ENCODE data around the gene PPFIA4.

PPFIA4 gene

DNA sequence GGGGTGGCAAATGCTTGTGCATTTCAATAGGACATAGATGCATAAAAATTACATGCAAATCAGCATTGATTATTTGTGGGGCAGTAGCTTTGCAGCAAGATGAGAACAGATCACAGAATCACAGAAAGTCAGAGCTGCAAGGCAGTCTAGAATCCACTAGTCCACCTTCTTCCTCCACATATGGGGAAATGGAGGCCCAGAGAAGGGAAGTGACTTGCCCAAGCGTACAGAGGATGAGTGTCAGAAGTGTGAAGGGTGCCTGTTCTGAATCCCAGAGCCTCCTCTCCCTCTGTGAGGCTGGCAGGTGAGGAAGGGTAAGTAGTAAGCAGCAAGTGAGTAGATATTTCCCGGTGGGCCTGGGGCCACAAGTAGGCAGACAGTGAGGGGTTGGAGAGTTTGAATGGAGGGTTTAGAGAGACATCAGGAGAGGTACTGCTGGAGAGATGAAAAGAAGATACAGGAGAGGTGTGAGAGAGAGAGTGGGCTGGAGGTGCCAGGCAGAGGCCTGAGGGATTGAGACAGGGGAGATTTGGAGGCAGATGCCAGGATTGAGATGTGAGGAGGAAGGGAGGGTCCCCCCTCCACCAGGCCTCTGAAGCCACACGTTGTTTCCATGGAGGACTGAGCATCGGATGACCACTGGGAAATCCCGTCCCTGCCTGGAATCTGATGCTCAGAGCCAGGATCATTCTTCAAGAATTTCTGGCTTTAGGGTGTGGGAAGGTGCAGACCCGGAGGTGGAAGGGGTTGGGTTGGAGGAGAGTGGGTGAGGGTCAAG, 64.3 kb downstream of the PPFIA4 start:
- TF ChIP-seq, protein P1, sequence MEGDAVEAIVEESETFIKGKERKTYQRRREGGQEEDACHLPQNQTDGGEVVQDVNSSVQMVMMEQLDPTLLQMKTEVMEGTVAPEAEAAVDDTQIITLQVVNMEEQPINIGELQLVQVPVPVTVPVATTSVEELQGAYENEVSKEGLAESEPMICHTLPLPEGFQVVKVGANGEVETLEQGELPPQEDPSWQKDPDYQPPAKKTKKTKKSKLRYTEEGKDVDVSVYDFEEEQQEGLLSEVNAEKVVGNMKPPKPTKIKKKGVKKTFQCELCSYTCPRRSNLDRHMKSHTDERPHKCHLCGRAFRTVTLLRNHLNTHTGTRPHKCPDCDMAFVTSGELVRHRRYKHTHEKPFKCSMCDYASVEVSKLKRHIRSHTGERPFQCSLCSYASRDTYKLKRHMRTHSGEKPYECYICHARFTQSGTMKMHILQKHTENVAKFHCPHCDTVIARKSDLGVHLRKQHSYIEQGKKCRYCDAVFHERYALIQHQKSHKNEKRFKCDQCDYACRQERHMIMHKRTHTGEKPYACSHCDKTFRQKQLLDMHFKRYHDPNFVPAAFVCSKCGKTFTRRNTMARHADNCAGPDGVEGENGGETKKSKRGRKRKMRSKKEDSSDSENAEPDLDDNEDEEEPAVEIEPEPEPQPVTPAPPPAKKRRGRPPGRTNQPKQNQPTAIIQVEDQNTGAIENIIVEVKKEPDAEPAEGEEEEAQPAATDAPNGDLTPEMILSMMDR (conservative IDR thresholded peaks at IDR 0.05; ENCODE audit: low read depth): no peak
- ChIA-PET CTCF (interaction anchor here (0.6 to 0.9 kb wide), 4 partner anchors 10 to 82 kb away, joined by 3 read pairs; partner anchors contain the start of gene ADORA1), POLR2A (ENCODE audit: low non-redundant PET) (no interaction called here)
- no peak overlapping the region for H3K27ac ChIP-seq
- no peak for DNase-seq (ENCODE audit: low spot score)

DNA sequence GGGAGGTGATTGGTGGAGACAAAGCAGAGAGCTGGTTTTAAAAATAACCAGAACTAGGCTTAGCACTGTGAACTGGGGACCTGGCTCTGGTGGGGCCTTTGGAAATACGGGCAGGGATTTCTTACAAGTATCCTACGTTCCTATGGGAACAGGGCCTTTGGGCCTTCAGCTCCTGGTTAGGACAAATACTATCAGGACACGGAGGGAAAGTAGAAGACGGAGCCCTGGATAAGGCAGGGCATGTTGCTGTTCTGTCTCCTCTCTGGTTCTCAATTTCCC, 64.8 kb downstream of the PPFIA4 start:
- ChIA-PET CTCF (interaction anchor here (0.6 to 0.9 kb wide), 5 partner anchors 10 to 81 kb away, joined by 3 to 4 read pairs (median 3); partner anchors contain the start of gene ADORA1), POLR2A (ENCODE audit: low non-redundant PET) (no interaction called here)
- DNase-seq (ENCODE audit: low spot score): no peak
- TF ChIP-seq, protein P1 (conservative IDR thresholded peaks at IDR 0.05; ENCODE audit: low read depth): no peak
- no peak overlapping the region for H3K27ac ChIP-seq

DNA sequence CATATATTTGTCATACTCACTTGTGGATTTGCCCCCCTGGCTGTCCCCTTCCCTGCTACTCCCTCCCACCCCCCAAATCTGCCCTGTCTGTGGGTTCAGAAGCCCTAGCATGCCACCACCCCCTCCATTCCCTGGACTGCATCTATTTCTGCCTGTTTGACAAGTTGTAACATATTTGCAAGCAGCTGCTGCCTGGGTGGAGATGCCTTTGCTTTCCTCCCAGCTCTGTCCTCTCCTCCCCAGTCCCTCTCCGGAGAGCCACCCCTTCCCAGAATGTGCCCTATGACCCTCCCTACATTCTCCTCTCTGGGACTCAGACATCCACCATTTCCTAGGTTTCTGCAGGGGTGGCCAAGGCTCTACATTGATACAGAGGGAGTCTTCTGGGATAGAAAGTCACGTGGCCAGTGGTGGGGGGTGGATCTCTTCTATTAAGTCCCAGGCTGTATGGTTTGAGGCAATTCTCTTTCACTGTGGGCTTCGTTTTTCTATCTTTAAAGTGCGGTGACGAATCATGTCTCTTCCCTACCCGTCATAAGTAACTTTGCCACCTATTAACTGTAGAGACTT, 65.6 kb downstream of the PPFIA4 start:
- peak; percentile 51 for DNase-seq (ENCODE audit: low spot score)
- CTCF ChIA-PET: interaction anchor here (0.7 to 0.9 kb wide), 2 partner anchors 11 to 80 kb away, joined by 3 to 4 read pairs; no protein-coding TSS in a partner anchor
- peak overlapping the region; percentile 51 for H3K27ac ChIP-seq
- TF ChIP-seq, protein P1 (conservative IDR thresholded peaks at IDR 0.05; ENCODE audit: low read depth): no peak
- POLR2A ChIA-PET (ENCODE audit: low non-redundant PET): no interaction called here

DNA sequence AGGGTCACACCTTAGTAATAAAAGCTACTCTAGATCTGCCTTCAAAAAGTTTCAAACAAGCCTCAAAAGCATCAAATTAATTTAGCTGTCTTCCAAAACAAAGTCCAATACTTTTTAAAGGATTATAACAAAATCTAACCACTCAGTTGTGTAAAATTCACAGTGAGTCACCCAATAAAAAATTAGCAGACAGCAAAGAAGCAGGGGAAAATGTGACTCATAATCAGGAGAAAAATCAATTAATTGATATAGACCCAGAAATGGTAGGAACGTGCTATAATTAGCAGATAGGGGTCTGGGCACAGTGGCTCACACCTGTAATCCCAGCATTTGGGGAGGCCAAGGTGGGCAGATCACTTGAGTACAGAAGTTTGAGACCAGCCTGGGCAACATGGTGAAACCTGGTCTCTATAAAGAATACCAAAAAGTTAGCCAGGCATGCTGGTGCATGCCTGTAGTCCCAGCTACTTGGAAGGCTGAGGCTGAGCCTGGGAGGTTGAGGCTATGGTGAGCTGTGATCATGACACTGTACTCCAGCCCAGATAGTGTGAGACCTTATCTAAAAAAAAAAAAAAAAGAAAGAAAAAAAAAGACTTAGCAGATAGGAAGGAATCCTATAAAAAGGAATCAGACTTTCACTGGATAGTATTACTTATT, 67.6 kb downstream of the PPFIA4 start:
- DNase-seq (ENCODE audit: low spot score): peak; percentile 77
- TF ChIP-seq, protein P1 (conservative IDR thresholded peaks at IDR 0.05; ENCODE audit: low read depth): no peak
- ChIA-PET CTCF (interaction anchor here (0.7 to 1.0 kb wide), 3 partner anchors 54 to 123 kb away, joined by 3 to 8 read pairs (median 3); no protein-coding TSS in a partner anchor), POLR2A (ENCODE audit: low non-redundant PET) (interaction anchor here (0.7 kb wide), 1 partner anchor 59 kb away, joined by 5 read pairs; no protein-coding TSS in a partner anchor)
- peak overlapping the region; percentile 84 for H3K27ac ChIP-seq

DNA sequence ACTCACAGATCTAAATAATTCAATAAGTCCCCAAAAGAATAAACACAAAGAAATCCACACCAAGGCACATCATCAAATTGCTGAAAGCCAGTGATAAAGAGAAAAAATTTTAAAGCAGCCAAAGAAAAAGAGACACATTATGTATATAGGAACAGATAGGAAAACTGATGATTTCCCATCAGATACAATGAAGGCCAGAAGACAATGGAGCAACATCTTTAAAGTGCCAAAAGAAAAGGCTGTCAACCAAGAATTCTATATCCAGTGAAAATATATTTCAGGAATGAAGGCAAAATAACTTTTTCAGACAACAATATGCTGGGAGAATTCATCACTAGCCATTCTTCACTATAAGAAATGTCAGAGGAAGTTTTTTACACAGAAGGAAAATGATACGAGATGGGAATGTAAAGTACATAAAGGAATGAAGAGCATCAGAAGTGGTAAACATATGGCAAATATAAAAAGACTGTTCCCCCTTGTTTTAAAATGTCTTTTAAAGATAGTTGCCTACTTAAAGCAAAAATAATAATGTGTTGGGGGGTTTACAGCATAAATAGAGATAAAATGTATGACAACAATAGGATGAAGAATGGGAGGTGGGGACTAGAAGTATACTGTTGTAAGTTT, 68.9 kb downstream of the PPFIA4 start:
- no peak for DNase-seq (ENCODE audit: low spot score)
- POLR2A ChIA-PET (ENCODE audit: low non-redundant PET): no interaction called here
- TF ChIP-seq, protein P1 (conservative IDR thresholded peaks at IDR 0.05; ENCODE audit: low read depth): no peak
- CTCF ChIA-PET: interaction anchor here (1.0 kb wide), 1 partner anchor 121 kb away, joined by 8 read pairs; no protein-coding TSS in a partner anchor
- no peak overlapping the region for H3K27ac ChIP-seq

DNA sequence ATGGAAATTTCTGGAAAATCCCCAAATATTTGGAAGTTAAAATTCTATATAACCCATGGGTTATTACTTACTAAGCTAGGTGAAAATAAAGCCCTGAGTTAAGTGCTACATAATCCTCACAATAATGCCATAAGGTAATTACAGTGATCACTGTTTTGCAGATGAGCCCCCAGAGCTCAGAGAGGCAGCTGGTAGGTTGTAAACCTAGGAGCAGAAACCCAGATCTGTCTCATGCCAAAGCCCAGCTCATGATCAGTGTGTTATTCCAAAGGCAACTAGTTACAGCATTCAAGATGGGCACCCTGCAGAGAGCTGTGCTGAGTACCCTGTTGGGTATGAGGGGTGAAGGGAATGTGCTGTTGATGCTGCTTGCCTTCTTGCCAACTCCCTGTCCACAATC, 70.3 kb downstream of the PPFIA4 start:
- no peak for DNase-seq (ENCODE audit: low spot score)
- TF ChIP-seq, protein P1 (conservative IDR thresholded peaks at IDR 0.05; ENCODE audit: low read depth): no peak
- POLR2A ChIA-PET (ENCODE audit: low non-redundant PET): no interaction called here
- no peak overlapping the region for H3K27ac ChIP-seq
- CTCF ChIA-PET: interaction anchor here (1.0 to 1.5 kb wide), 2 partner anchors 16 to 120 kb away, joined by 3 to 4 read pairs; no protein-coding TSS in a partner anchor

Data from RWPE1 (cell line).